CD1c-positive myeloid dendritic cell (primary cell): ENCODE data around the gene UBE2N.
"Not testable (repeated sequence)": the region's sequence is repeated elsewhere in the genome, so short reads cannot be mapped to it uniquely, and the experiment has no call there.

Experiments used
- DNase-seq: peaks from one replicate; pipeline ENCODE4 v3.0.0-alpha.2; 2016; ENCODE audit errors: extremely low spot score

Gene UBE2N

GRCh38 chr12:93443576-93443975, 1.8 kb upstream of the UBE2N start:
- DNase-seq, result no peak

DNA sequence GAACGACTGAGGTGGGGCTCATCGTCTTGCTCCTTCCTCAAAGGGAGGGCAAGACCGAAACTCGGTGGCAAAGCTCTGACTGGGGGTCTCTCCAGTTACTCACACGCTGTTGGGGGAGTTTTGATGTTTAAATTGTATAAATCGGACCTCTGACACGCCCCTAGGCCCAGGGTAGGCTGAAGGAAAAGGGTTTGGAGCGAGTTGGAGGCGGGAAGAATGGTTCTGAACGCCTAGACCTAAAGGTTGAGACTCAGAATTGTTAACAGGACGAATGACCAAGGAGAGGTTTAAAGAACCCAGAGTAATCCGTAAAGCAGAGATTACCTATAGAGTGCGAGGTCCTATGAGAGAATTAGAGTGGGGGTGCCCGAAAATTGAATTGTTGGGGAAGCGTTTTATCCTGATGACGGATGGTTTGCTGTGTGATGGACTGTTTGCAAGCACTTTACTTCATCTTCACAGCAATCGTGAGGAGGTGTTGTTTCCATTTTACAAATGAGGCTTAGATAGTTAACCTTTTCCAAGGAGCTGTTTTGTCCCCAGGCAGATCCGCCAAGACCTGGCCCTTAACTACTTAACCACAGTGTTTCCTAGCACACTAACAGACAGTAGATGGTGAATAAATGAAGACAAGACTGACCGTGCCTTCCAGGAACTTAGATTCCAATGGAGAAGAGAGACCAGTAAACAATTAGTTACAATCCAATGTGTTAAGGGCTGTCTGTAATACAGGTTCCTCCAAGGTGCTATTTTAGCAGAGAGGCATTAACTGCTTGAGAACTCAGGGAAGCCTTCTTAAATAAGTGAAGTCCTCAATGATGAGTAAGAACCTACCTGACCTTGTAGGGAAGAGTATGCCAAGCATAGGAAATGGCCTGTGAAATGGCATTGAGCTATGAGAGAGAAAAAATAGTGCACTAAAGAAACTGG, 929 bp upstream of the UBE2N start:
- no peak for DNase-seq

GRCh38 chr12:93441081-93441616, 598 bp downstream of the UBE2N start:
- DNase-seq, result peak; percentile 59

DNA sequence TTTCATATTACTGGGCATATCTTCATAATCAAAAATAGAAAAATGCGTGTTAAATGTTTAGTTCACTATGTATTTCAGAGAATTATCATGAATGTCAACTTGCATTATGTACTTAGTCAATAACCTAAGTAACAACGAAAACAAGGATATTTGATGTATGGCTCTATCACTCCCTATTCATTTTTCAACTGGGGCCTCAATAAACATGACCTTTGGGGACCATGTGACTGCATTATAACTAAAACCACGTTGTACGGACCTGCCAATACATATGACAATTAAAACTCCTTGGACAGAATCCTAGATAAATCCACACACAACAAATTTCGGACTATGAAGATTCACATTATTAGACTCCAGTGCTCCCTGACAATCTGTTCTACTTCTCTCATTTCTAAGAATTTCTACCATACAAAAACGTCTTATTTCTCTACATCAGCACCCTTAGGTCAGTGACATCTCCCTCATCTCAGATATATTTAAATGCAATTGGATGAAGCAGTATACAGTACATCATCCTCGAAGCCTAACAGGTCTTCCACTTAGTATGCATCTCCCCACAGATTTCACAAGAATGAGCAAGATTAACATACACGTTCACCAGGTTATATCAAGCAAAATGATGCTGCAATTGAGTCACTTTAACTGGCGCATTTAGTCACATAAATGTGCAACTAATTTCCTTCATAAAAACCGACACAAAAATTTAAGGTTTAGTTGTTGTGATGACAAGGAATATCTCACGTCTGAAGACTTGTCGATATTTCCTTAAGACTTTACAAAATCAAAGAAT, 1.5 kb downstream of the UBE2N start:
- no peak for DNase-seq

DNA sequence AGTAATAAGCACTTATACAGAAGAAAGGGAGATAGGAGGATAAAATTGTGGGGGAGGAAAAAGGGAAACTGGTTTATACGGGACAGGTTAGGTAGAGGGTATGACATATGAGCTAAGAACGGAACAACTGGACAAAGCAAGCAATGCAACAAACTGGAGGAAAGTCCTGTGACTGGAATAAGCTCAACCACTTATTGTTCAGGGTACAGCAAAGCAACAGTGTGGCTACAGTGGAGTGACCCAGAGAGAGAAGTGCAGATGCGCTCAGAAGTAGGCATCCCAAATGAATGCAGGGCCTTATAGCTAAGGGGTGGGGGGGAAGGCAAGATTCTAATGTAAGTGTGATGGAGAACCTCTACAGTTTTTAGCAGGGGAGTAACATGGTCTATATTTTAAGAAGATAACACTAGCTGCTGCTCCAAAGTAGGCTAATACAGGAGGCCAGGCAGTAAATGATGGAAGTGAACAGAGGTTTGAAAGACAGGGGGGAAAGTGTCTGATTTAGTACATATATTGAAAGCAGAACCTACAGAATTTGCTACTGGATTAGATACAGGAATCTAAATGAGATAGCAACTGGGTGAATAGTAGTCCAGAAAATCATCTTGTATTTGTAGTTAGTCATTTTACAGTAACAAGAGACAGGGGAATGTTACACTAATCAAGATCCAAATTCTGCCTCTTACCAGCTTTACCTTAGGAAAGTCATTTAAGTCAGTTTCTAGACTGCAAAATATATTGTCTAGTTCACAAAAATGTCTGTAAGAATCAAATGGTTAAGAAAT, 3.3 kb downstream of the UBE2N start:
- no peak for DNase-seq

DNA sequence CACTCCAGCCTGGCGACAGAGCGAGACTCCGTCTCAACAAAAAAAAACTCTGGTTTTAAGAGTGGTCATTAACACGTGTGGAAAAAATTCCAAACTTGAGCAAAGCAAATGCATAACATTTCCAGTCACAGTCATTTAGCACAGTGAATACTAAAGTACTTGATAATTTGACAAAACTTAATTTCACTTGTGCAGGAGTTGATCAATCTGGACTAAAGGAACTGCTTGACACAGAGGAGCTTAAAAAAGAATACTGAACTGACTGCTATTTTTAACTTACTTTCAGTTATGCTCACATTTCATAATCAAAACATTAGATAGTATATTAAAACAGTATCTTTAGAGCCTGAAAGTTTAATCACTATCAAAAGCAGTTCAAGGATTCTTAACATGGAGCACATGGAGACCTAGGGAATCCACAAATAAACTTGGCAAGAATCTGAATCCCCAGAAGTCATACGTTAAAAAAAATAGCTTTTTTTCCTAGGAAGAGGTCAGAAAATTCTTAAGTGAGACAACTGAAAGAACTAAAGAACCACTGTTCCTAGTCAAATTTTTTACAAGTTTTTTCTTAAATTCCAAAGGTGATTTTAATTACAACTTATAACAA, 7.4 kb downstream of the UBE2N start:
- DNase-seq, result no peak

- not testable (repeated sequence) for DNase-seq
Observed at GRCh38 chr12:93432031-93432430, 9.7 kb downstream of the UBE2N start.

GRCh38 chr12:93430280-93430679, 11.5 kb downstream of the UBE2N start:
- no peak for DNase-seq

GRCh38 chr12:93429852-93430251, 11.9 kb downstream of the UBE2N start:
- DNase-seq, result no peak

- DNase-seq, result no peak
Observed at GRCh38 chr12:93429448-93429847, 12.3 kb downstream of the UBE2N start.

DNA sequence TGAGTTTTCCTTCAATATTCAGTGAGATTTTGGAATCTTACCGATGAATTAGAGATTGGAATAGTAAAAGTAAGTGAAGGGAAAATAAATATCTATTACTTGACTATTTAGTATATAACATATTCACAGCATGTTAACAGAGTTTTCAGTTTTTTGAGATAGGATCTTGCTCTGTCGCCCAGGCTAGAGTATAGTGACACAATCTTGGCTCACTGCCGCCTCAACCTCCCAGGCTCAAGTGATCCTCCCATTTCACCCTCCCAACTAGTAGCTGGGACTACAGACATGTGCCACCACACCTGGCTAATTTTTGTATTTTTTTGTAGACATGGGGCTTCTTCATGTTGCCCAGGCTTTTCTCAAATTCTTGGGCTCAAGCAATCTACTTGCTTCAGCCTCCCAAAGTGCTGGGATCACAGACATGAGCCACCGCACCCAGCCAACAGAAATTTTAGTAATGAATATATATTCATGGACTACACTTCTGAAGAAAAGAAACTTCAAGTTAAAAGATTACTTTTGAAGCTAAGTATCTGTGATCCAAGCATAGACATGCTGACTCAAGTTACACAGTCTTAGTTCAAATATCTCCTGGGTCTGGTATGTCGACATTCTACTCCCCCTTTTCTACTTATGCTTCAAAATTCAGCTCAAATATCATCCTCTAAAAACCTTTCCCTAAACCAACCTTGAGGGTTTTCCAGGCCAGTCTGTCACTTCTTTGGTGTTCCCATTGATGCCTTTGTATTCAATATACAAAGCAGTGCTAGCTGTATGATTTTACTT, 13.8 kb downstream of the UBE2N start:
- no peak for DNase-seq

GRCh38 chr12:93426412-93426805, 15.3 kb downstream of the UBE2N start:
- DNase-seq, result no peak

DNA sequence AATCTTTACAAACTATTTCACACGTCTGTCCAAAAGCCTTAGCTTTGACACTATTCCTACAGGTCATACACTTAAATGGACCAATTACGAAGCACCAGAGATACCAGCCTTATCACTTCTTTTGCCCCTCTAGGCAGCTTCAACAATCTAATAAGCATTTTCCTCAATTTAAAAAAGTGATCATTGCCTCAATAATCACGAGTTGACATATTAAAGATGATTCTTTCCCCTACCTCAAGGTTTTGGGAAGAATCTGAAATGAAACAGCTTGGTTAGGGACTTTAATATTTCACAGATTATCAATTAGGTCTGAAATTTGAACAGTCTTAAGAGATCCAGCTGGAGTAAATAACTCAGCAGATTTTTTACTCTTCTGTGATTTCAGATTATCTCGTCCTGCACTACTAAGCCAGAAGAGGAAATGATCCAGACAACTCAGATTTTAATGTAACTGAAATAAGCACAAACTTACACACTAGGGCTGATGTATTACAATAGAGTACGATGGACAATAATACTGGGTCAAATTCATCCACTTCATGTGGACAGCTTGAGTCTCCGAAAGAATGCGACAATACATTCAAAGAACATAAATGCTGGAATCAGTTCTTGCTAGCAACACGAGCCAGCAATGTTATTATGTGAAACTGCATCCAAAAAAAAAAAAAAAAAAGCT, 15.9 kb downstream of the UBE2N start:
- DNase-seq, result no peak

GRCh38 chr12:93422050-93422449, 19.7 kb downstream of the UBE2N start:
- no peak for DNase-seq

DNA sequence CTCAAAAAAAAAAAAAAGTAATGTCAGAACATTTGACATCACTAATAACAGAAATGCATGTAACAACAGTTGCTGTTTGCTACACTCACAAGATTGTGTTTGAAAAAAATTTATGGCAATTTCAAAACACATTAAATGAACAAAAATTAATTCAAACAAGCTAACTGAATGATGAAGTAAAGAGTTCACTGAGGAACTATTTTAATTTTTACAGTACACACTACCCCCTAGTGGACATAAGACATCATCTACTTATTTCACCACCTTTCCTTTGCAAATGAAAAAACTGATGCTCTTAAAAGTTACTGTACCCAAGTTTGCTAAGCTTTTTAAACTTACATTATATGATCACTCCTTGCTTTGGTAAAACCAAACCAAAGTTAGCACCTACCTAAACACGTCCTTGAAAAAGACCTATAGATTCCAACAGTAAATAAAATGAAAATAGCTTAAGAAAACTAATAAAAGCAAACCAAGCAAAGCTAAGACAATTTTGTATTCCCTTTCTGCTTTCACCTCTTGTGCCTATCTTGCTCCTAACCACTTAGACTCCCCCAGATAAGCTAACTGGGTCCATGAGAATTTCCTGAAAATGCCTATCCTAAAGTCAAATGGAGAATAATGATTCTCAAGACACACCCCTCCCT, 22.2 kb downstream of the UBE2N start:
- DNase-seq, result peak; percentile 72

DNA sequence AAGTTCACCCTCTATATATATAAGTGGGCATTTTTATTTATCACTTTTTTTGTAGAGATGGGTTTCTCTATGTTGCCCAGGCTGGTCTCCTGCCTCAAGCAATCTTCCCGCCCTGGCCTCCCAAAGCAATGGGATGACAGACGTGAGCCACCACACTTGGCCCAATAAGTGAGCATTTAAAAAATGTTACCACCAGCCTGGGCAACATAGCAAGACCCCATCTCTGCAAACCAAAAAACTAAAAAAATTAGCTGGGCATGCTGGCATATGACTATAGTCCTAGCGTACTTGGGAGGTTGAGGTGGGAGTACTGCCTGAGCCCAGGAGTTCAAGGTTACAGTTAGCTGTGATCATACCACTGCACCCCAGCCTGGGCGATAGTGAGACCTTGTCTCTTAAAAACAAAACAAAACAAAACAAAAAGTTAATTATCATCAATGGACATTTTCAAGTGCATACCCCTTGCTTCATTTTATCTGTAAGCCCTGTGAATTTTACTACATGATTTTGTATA, 23.7 kb downstream of the UBE2N start:
- DNase-seq, result no peak

- no peak for DNase-seq
Observed at GRCh38 chr12:93415723-93416464, 25.9 kb downstream of the UBE2N start.

GRCh38 chr12:93413064-93413463, 28.7 kb downstream of the UBE2N start:
- peak; percentile 24 for DNase-seq

GRCh38 chr12:93412396-93412795, 29.4 kb downstream of the UBE2N start:
- DNase-seq, result not testable (repeated sequence)
